HG03565 (cell line): ENCODE data around the gene SLC12A2.

Source experiments
- ATAC-seq: cut with Tn5 transposase; IDR thresholded peaks from one replicate; pipeline ENCODE4 v1.9.1; 2021; ENCODE audit warnings: mild to moderate bottlenecking, moderate library complexity; ENCODE audit not compliant: unreplicated experiment

The SLC12A2 gene

GRCh38 chr5:128083033-128083810, at the start of gene SLC12A2:
Gene SLC12A2 (plus strand): TSS chr5:128083766. CDS start chr5:128083955, 189 bp downstream.
- peak; percentile 47 for ATAC-seq

- no peak for ATAC-seq
Observed at GRCh38 chr5:128035689-128036088, 47.9 kb upstream of the SLC12A2 start.

GRCh38 chr5:128036950-128037349, 46.6 kb upstream of the SLC12A2 start:
- ATAC-seq, result no peak

- ATAC-seq, result no peak
Observed at GRCh38 chr5:128038643-128039042, 44.9 kb upstream of the SLC12A2 start.

- ATAC-seq, result no peak
Observed at GRCh38 chr5:128040927-128041326, 42.6 kb upstream of the SLC12A2 start.

- no peak for ATAC-seq
Observed at GRCh38 chr5:128052780-128053179, 30.8 kb upstream of the SLC12A2 start.

GRCh38 chr5:128053291-128053954, 30.1 kb upstream of the SLC12A2 start:
- ATAC-seq, result no peak

GRCh38 chr5:128060644-128061385, 22.8 kb upstream of the SLC12A2 start:
- no peak for ATAC-seq

- no peak for ATAC-seq
Observed at GRCh38 chr5:128062172-128062746, 21.3 kb upstream of the SLC12A2 start.

- ATAC-seq, result no peak
Observed at GRCh38 chr5:128074171-128074570, 9.4 kb upstream of the SLC12A2 start.

GRCh38 chr5:128074953-128075352, 8.6 kb upstream of the SLC12A2 start:
- ATAC-seq, result no peak

GRCh38 chr5:128077526-128077925, 6.0 kb upstream of the SLC12A2 start:
- no peak for ATAC-seq

- no peak for ATAC-seq
Observed at GRCh38 chr5:128081111-128081851, 2.3 kb upstream of the SLC12A2 start.

- ATAC-seq, result no peak
Observed at GRCh38 chr5:128082551-128083032, 974 bp upstream of the SLC12A2 start.

- peak; percentile 28 for ATAC-seq
Observed at GRCh38 chr5:128083811-128084227, 253 bp downstream of the SLC12A2 start.

- ATAC-seq, result no peak
Observed at GRCh38 chr5:128084228-128085167, 932 bp downstream of the SLC12A2 start.

GRCh38 chr5:128085413-128085812, 1.8 kb downstream of the SLC12A2 start:
- no peak for ATAC-seq

- ATAC-seq, result no peak
Observed at GRCh38 chr5:128091579-128091978, 8.0 kb downstream of the SLC12A2 start.

GRCh38 chr5:128092144-128092543, 8.6 kb downstream of the SLC12A2 start:
- no peak for ATAC-seq
